ENCODE data around the gene ZIC5. TPM values are rescaled to one million over a fixed set of nuclear protein-coding genes. Genes with fewer than 3 reads are reported as not detected.

Gene ZIC5
- total and polyA plus RNA-seq, 9 of the 15 experiments (the other 6 are each of a cell fraction or from before 2014, with no cell fraction given), result 0.57 to 2.0 (median 1.1) TPM

- no peaks in the 10 kb centered on the region for H3K9me1 ChIP-seq (ENCODE audit: control insufficient read depth, insufficient read depth, low read length)
- no peaks in the 10 kb centered on the region for H3K36me3 ChIP-seq (ENCODE audit: control insufficient read depth, insufficient read depth, low read length)
- peaks cover 30 to 35% of the 10 kb centered on the region in 2 experiments for H3K27me3 ChIP-seq (ENCODE audit: control insufficient read depth in 2 of 2, insufficient read depth in 2 of 2, low read length in 2 of 2)
- H3K9ac ChIP-seq (ENCODE audit: insufficient read depth in 1 of 2, low read depth in 2 of 2, low read length in 2 of 2), result no peak overlapping the region
- POLR2A ChIA-PET, result no interaction called here
- 9% methylated on average over 3 of the region's 7 CpGs for WGBS (ENCODE audit: insufficient coverage, low coverage, missing lambda C conversion rate)
- H3K27ac ChIP-seq (ENCODE audit: extremely low read depth, low read depth, low read length), result no peak overlapping the region
- CTCF ChIA-PET (ENCODE audit: low intra/inter-chr PET ratio), result no interaction called here
- ATAC-seq (no peak), FAIRE-seq (no peak), DNase-seq (ENCODE audit: extremely low read depth in 1 of 4, low spot score in 3 of 4) (no peak)
- in situ Hi-C loops (cut with MboI) (no loop called here), intact Hi-C loops (cut with micrococcal nuclease) (no loop called here)
- H3K9me3 ChIP-seq (replicated peaks; ENCODE audit: control insufficient read depth, insufficient read depth, low read depth, low read length), result no peaks in the 10 kb centered on the region
- no peak overlapping the region for H3K4me2 ChIP-seq (ENCODE audit: insufficient read depth, low read length)
- H4K20me1 ChIP-seq (replicated peaks; ENCODE audit: control insufficient read depth, insufficient read depth, low read length), result no peaks in the 10 kb centered on the region
- H3K4me1 ChIP-seq (replicated peaks in 1 of 2; ENCODE audit: control insufficient read depth in 2 of 2, insufficient read depth in 2 of 2, low read length in 2 of 2), result no peaks in the 10 kb centered on the region; a peak in 1 of 5 replicates
- no peaks in the 10 kb centered on the region for H3K79me2 ChIP-seq (ENCODE audit: control insufficient read depth, insufficient read depth, low read length)
- BruUV-seq (replicated peaks), result no TSS peak
- no peak overlapping the region for H3K4me3 ChIP-seq
- H2AFZ ChIP-seq (ENCODE audit: low read depth, low read length), result no peak overlapping the region
- TF ChIP-seq MCM3 (IDR thresholded peaks at IDR 0.05), result no peak
- TF ChIP-seq KDM2B (CRISPR knock-in tag; IDR thresholded peaks at IDR 0.05), result no peak
- no peak for TF ChIP-seq CCNT2 (IDR thresholded peaks at IDR 0.05; ENCODE audit: borderline replicate concordance, extremely low read depth, insufficient read length, low read depth, low read length)
- TF ChIP-seq RBM39 (optimal IDR thresholded peaks at IDR 0.05; ENCODE audit: low read depth, low read length), result no peak
- no peak for TF ChIP-seq ZNF740 (CRISPR knock-in tag; IDR thresholded peaks at IDR 0.05)
- TF ChIP-seq ZNF740 (tag; IDR thresholded peaks at IDR 0.05), result no peak
- TF ChIP-seq ZNF140 (CRISPR knock-in tag; IDR thresholded peaks at IDR 0.05), result no peak
- TF ChIP-seq HSF4 (CRISPR knock-in tag; IDR thresholded peaks at IDR 0.05; ENCODE audit: borderline replicate concordance), result no peak
- TF ChIP-seq LCOR (CRISPR knock-in tag; IDR thresholded peaks at IDR 0.05), result no peak
- TF ChIP-seq PCBP1 (IDR thresholded peaks at IDR 0.05; ENCODE audit: low read depth, low read length, poor library complexity, severe bottlenecking), result no peak
- TF ChIP-seq DIDO1 (tag; IDR thresholded peaks at IDR 0.05; ENCODE audit: low read depth), result no peak
- no peak for TF ChIP-seq WHSC1 (IDR thresholded peaks at IDR 0.05; ENCODE audit: low read length)
- TF ChIP-seq RREB1 (CRISPR knock-in tag; IDR thresholded peaks at IDR 0.05), result no peak
- no peak for TF ChIP-seq BCLAF1 (IDR thresholded peaks at IDR 0.05; ENCODE audit: borderline replicate concordance in 1 of 2, control insufficient read depth in 1 of 2, low read depth in 2 of 2, low read length in 1 of 2)
These were observed 30.5 kb downstream of the ZIC5 start for GRCh38 chr13:99941086-99941485.

All from K562 (cell line).